Left lung (tissue), 10 donors: Measurements from ENCODE around the gene MIPEP. TPM values are rescaled to one million over a fixed set of nuclear protein-coding genes. Genes with fewer than 3 reads are reported as not detected.

ENCODE experiments used
- ATAC-seq: fragments of 200-7000 bp; cut with Tn5 transposase; one replicate; pipeline ENCODE4 v1.9.1; 2020; ENCODE audit warnings: moderate library complexity
- DNase-seq, 4 donors: peaks; one replicate each; pipeline ENCODE4 v3.0.0-alpha.2; 2013 to 2020
- H3K27ac ChIP-seq, 2 donors: fragments of 200-600 bp; sonication (generic) in 1 of 2; one replicate each; pipeline versions ENCODE4 v1.5.0 to v1.8.0; 2020 to 2021
- H3K27me3 ChIP-seq, 2 donors: fragments of 200-600 bp; sonication (generic) in 1 of 2; one replicate each; pipeline versions ENCODE4 v1.5.0 to v1.8.0; 2020 to 2021
- H3K36me3 ChIP-seq, 2 donors: fragments of 200-600 bp; sonication (generic) in 1 of 2; one replicate each; pipeline versions ENCODE4 v1.5.0 to v1.8.0; 2020 to 2021
- H3K4me1 ChIP-seq, 2 donors: fragments of 200-600 bp; one replicate each; pipeline ENCODE4 v1.8.0; 2021
- H3K4me3 ChIP-seq, 2 donors: fragments of 200-600 bp; sonication (generic) in 1 of 2; one replicate each; pipeline versions ENCODE4 v1.5.0 to v1.8.0; 2020 to 2021; ENCODE audit warnings: mild to moderate bottlenecking in 1 of 2
- H3K9me3 ChIP-seq, 2 donors: fragments of 200-600 bp; sonication (generic) in 1 of 2; one replicate each; pipeline versions ENCODE4 v1.5.0 to v1.8.0; 2020 to 2021
- intact Hi-C, 2 donors: fragments of 100-400 bp; cut with DNase I; formaldehyde crosslinking; loops; one replicate each; pipeline versions ENCODE4 v1.11.2 to v1.14.2; 2022
- polyA plus RNA-seq, 6 donors: library from polyadenylated mRNA; unstranded; fragments of 120-200 nt; gene quantifications; one replicate each; pipeline ENCODE4 v1.2.1, GENCODE V29; 2013; ENCODE audit not compliant: insufficient read length in 6 of 6
- total RNA-seq, 2 donors: library from RNA; stranded (reverse); fragmentation: NEBNext Ultra II Directional; extraction: Animal tissue kit (Norgen Biotek cat#: 25700); gene quantifications; one replicate each; pipeline ENCODE4 v1.2.1, GENCODE V29; 2021
- TF ChIP-seq, protein P1 (sequence below), 2 donors: fragments of 200-600 bp; sonication (generic) in 1 of 2; IDR thresholded peaks; one replicate each; pipeline versions ENCODE4 v1.5.0 to v1.8.0; 2021; ENCODE audit warnings: antibody characterized with exemption in 2 of 2
- donor health status: DM: no; HTN: yes; CAD: no.
- donor health status: DM: no; HTN: no; CAD: no.

Gene MIPEP
- total and polyA plus RNA-seq, 8 donors, result 15.6 to 26.2 (median 17.4) TPM

DNA sequence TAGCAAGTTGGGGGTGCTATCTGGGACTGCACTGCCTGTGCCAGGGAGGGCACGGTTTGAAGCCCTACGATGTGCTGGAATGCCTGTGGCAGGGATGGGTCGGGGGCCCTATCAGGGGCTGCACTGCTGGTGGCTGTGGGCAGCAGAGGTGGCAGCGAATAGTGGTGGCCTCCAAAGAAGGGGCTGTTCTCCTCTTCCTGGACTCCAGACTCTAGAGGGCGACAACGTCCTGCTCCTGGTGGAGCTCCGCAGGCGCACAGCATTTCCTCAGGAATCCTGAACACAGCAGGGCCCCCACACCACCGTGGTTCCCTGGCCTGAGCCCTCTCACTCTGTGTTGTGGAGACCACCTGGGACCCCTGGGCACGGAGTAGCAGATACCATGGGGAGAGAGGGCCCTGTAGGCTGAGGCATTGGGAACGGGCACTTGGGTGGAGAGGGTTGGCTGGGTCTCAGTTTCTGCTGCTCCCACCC, 173.4 kb downstream of the MIPEP start:
- H3K36me3 ChIP-seq, result no peaks in the 10 kb centered on the region
- DNase-seq (peak in 1 of 4 donors; percentile 28), ATAC-seq (peak; percentile 90)
- H3K27me3 ChIP-seq, result no peaks in the 10 kb centered on the region
- no peaks in the 10 kb centered on the region for H3K4me1 ChIP-seq
- no peaks in the 10 kb centered on the region for H3K9me3 ChIP-seq
- TF ChIP-seq, protein P1, sequence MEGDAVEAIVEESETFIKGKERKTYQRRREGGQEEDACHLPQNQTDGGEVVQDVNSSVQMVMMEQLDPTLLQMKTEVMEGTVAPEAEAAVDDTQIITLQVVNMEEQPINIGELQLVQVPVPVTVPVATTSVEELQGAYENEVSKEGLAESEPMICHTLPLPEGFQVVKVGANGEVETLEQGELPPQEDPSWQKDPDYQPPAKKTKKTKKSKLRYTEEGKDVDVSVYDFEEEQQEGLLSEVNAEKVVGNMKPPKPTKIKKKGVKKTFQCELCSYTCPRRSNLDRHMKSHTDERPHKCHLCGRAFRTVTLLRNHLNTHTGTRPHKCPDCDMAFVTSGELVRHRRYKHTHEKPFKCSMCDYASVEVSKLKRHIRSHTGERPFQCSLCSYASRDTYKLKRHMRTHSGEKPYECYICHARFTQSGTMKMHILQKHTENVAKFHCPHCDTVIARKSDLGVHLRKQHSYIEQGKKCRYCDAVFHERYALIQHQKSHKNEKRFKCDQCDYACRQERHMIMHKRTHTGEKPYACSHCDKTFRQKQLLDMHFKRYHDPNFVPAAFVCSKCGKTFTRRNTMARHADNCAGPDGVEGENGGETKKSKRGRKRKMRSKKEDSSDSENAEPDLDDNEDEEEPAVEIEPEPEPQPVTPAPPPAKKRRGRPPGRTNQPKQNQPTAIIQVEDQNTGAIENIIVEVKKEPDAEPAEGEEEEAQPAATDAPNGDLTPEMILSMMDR (IDR thresholded peaks at IDR 0.05), result peak in 1 of 2 donors; percentile 22
- H3K27ac ChIP-seq, result no peak overlapping the region
- no peak overlapping the region for H3K4me3 ChIP-seq
- intact Hi-C loops, result loop anchor here in 1 of 2 donors (10.0 kb wide), 1 partner anchor 159 kb away; no protein-coding TSS in a partner anchor

GRCh38 chr13:23715092-23715761, 174.0 kb downstream of the MIPEP start:
- Histone ChIP-seq H3K9me3 (no peaks in the 10 kb centered on the region), H3K4me3 (no peak overlapping the region), H3K27ac (no peak overlapping the region), H3K36me3 (no peaks in the 10 kb centered on the region), H3K4me1 (no peaks in the 10 kb centered on the region), H3K27me3 (no peaks in the 10 kb centered on the region)
- peak in 1 of 4 donors; percentile 38 for DNase-seq
- no peak for ATAC-seq
- intact Hi-C loops, result loop anchor here in 1 of 2 donors (10.0 kb wide), 1 partner anchor 160 kb away; no protein-coding TSS in a partner anchor
- TF ChIP-seq, protein P1 (IDR thresholded peaks at IDR 0.05), result no peak

DNA sequence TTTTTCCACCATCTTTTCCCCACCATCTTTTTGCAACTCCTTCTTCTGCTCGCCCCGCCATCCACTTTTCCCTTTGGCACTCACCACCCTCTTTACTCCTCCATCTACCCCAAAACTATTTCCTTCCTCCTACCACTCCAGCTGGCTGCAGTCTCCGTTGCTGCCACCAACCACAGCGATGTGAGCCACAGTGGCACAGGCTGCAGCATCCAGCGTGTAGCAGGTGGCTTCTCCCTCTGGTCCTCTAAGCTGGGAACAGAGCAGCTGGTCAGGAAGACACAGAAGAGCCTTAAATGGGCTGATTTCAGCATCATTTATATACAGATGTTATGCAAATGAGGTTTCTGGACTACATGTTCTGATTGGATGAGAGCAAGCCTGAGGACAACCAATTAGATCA, 174.5 kb downstream of the MIPEP start:
- Histone ChIP-seq H3K4me3 (no peak overlapping the region), H3K36me3 (no peaks in the 10 kb centered on the region), H3K9me3 (no peaks in the 10 kb centered on the region), H3K27ac (no peak overlapping the region), H3K27me3 (no peaks in the 10 kb centered on the region), H3K4me1 (no peaks in the 10 kb centered on the region)
- intact Hi-C loops, result loop anchor here in 1 of 2 donors (10.0 kb wide), 1 partner anchor 160 kb away; no protein-coding TSS in a partner anchor
- TF ChIP-seq, protein P1 (IDR thresholded peaks at IDR 0.05), result no peak
- DNase-seq (peak in 1 of 4 donors; percentile 41), ATAC-seq (no peak)

DNA sequence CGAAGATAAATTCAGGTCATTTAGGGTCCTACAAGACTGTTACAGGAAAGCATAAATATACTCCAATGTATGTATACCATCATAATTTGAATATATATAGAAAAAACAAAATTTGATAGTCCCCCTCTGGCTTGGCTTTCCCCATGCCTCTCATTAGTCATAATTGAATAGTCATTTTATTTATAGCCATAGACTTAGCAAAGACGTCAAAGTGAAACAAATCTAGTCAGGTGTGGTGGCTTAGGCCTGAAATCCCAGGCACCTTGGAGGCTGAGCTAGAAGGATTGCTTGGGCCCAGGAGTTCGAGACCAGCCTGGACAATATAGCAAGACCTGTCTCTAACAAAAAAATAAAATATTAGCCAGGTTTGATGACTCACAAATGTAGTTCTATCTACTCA, 177.8 kb downstream of the MIPEP start:
- TF ChIP-seq, protein P1 (IDR thresholded peaks at IDR 0.05), result no peak
- Histone ChIP-seq H3K9me3 (no peaks in the 10 kb centered on the region), H3K4me3 (no peak overlapping the region), H3K4me1 (no peaks in the 10 kb centered on the region), H3K27me3 (no peaks in the 10 kb centered on the region), H3K27ac (no peak overlapping the region), H3K36me3 (no peaks in the 10 kb centered on the region)
- intact Hi-C loops, result loop anchor here in 1 of 2 donors (10.0 kb wide), 1 partner anchor 163 kb away; no protein-coding TSS in a partner anchor
- DNase-seq (no peak), ATAC-seq (no peak)

- Histone ChIP-seq H3K4me3 (no peak overlapping the region), H3K36me3 (no peaks in the 10 kb centered on the region), H3K9me3 (no peaks in the 10 kb centered on the region), H3K4me1 (no peaks in the 10 kb centered on the region), H3K27ac (no peak overlapping the region), H3K27me3 (no peaks in the 10 kb centered on the region)
- DNase-seq, result no peak
- intact Hi-C loops, result loop anchor here in 1 of 2 donors (10.0 kb wide), 1 partner anchor 164 kb away; no protein-coding TSS in a partner anchor
- no peak for ATAC-seq
- TF ChIP-seq, protein P1 (IDR thresholded peaks at IDR 0.05), result no peak
These were observed 178.8 kb downstream of the MIPEP start for GRCh38 chr13:23710366-23710765.
